ENCODE data around the gene PLK2. TPM values are rescaled to one million over a fixed set of nuclear protein-coding genes. Genes with fewer than 3 reads are reported as not detected.

The PLK2 gene
- total RNA-seq, 1 experiment from 2014 or later: 258 TPM

GRCh38 chr5:58412932-58413331 is 47.0 kb downstream of the PLK2 start:
- H3K4me1 ChIP-seq (ENCODE audit: control insufficient read depth, insufficient read depth, low read length): no peaks in the 10 kb centered on the region
- H3K36me3 ChIP-seq (ENCODE audit: control insufficient read depth, insufficient read depth, low read length): no peaks in the 10 kb centered on the region
- no peaks in the 10 kb centered on the region for H3K9me3 ChIP-seq (ENCODE audit: control insufficient read depth, insufficient read depth, low read depth, low read length)
- intact Hi-C loops (cut with micrococcal nuclease; ENCODE audit: unreplicated experiment) (no loop called here), in situ Hi-C loops (cut with HindIII; ENCODE audit: low pct_unique_long_range_greater_than_20kb, low sequenced_read_pairs) (no loop called here)
- no TSS peak for BruUV-seq (replicated peaks)
- no peak for ATAC-seq
- ChIA-PET CTCF (no interaction called here), POLR2A (no interaction called here)
- H3K27me3 ChIP-seq (ENCODE audit: control insufficient read depth, insufficient read depth, low read length): no peaks in the 10 kb centered on the region
- TF ChIP-seq REST (IDR thresholded peaks at IDR 0.05; ENCODE audit: insufficient read depth in 1 of 2, low read depth in 2 of 2, low read length in 1 of 2): no peak
- TF ChIP-seq TCF7L2 (IDR thresholded peaks at IDR 0.05; ENCODE audit: low read depth, low read length): no peak
- TF ChIP-seq SIN3A (IDR thresholded peaks at IDR 0.05; ENCODE audit: borderline replicate concordance, insufficient read depth, low read depth, low read length): no peak
- TF ChIP-seq POLR2AphosphoS5 (IDR thresholded peaks at IDR 0.05; ENCODE audit: low read depth, low read length): no peak
- no peak for TF ChIP-seq CTCF (IDR thresholded peaks at IDR 0.05)
- DNase-seq (ENCODE audit: low read depth, low spot score): no peak
- no peak overlapping the region for H3K4me3 ChIP-seq (ENCODE audit: low read depth in 2 of 2, low read length in 2 of 2)
- H3K27ac ChIP-seq (ENCODE audit: low read length): no peak overlapping the region

GRCh38 chr5:58412081-58412480 is 47.8 kb downstream of the PLK2 start:
- no peak overlapping the region for H3K4me3 ChIP-seq (ENCODE audit: low read depth in 2 of 2, low read length in 2 of 2)
- no peak for ATAC-seq
- H3K27ac ChIP-seq (ENCODE audit: low read length): no peak overlapping the region
- no peaks in the 10 kb centered on the region for H3K9me3 ChIP-seq (ENCODE audit: control insufficient read depth, insufficient read depth, low read depth, low read length)
- in situ Hi-C loops (cut with HindIII; ENCODE audit: low pct_unique_long_range_greater_than_20kb, low sequenced_read_pairs) (no loop called here), intact Hi-C loops (cut with micrococcal nuclease; ENCODE audit: unreplicated experiment) (no loop called here)
- no TSS peak for BruUV-seq (replicated peaks)
- no peaks in the 10 kb centered on the region for H3K36me3 ChIP-seq (ENCODE audit: control insufficient read depth, insufficient read depth, low read length)
- H3K27me3 ChIP-seq (ENCODE audit: control insufficient read depth, insufficient read depth, low read length): no peaks in the 10 kb centered on the region
- ChIA-PET CTCF (no interaction called here), POLR2A (no interaction called here)
- DNase-seq (ENCODE audit: low read depth, low spot score): no peak
- H3K4me1 ChIP-seq (ENCODE audit: control insufficient read depth, insufficient read depth, low read length): no peaks in the 10 kb centered on the region
- TF ChIP-seq TCF7L2 (IDR thresholded peaks at IDR 0.05; ENCODE audit: low read depth, low read length): no peak
- no peak for TF ChIP-seq POLR2AphosphoS5 (IDR thresholded peaks at IDR 0.05; ENCODE audit: low read depth, low read length)
- no peak for TF ChIP-seq SIN3A (IDR thresholded peaks at IDR 0.05; ENCODE audit: borderline replicate concordance, insufficient read depth, low read depth, low read length)
- no peak for TF ChIP-seq CTCF (IDR thresholded peaks at IDR 0.05)
- TF ChIP-seq REST (IDR thresholded peaks at IDR 0.05; ENCODE audit: insufficient read depth in 1 of 2, low read depth in 2 of 2, low read length in 1 of 2): no peak

All from Panc1 (cell line).